Endodermal cell (in vitro differentiated cells): ENCODE results near the gene USP8. TPM values are rescaled to one million over a fixed set of nuclear protein-coding genes. Genes with fewer than 3 reads are reported as not detected.

ENCODE experiments used
- DNase-seq: peaks from one replicate; pipeline ENCODE4 v3.0.0-alpha.2; 2017
- H3K27ac ChIP-seq: 2 replicates; pipeline ENCODE4 v1.5.1; 2013; ENCODE audit warnings: mild to moderate bottlenecking, low read depth, low read length, moderate library complexity
- H3K27me3 ChIP-seq: 2 replicates; pipeline ENCODE4 v1.6.1; 2013; ENCODE audit warnings: mild to moderate bottlenecking, low read length, moderate library complexity; ENCODE audit not compliant: insufficient read depth, control insufficient read depth, poor library complexity, severe bottlenecking
- H3K36me3 ChIP-seq: 2 replicates; pipeline ENCODE4 v1.7.0; 2013; ENCODE audit warnings: mild to moderate bottlenecking, low read length, moderate library complexity; ENCODE audit not compliant: control insufficient read depth, insufficient read depth
- H3K4me1 ChIP-seq: one replicate; pipeline ENCODE4 v1.7.0; 2013; ENCODE audit warnings: low read length; ENCODE audit not compliant: control insufficient read depth, insufficient read depth
- H3K4me3 ChIP-seq: 2 replicates; pipeline ENCODE4 v1.5.1; 2013; ENCODE audit warnings: mild to moderate bottlenecking, low read length, moderate library complexity
- H3K9ac ChIP-seq: 2 replicates; pipeline ENCODE4 v1.6.1; 2013; ENCODE audit warnings: mild to moderate bottlenecking, low read length, moderate library complexity; ENCODE audit not compliant: poor library complexity, severe bottlenecking; ENCODE audit errors: extremely low read depth
- H3K9me3 ChIP-seq: 2 replicates; pipeline ENCODE4 v1.6.1; 2013; ENCODE audit warnings: mild to moderate bottlenecking, low read length, moderate library complexity; ENCODE audit not compliant: control insufficient read depth
- H3K27ac Mint-ChIP-seq: 2 replicates; pipeline ENCODE4 v1.8.0; 2020; ENCODE audit warnings: mixed read lengths
- H3K27me3 Mint-ChIP-seq: 2 replicates; pipeline ENCODE4 v1.8.0; 2021; ENCODE audit warnings: mild to moderate bottlenecking, mixed read lengths; ENCODE audit not compliant: insufficient read depth
- H3K36me3 Mint-ChIP-seq: 2 replicates; pipeline ENCODE4 v1.8.0; 2020; ENCODE audit warnings: low read depth, mixed read lengths
- H3K4me1 Mint-ChIP-seq: 2 replicates; pipeline ENCODE4 v1.8.0; 2020; ENCODE audit warnings: mixed read lengths
- H3K4me3 Mint-ChIP-seq: 2 replicates; pipeline ENCODE4 v1.8.0; 2020; ENCODE audit warnings: mild to moderate bottlenecking, moderate library complexity, mixed read lengths
- H3K9me3 Mint-ChIP-seq: 2 replicates; pipeline ENCODE4 v1.8.0; 2020; ENCODE audit warnings: mild to moderate bottlenecking, mixed read lengths
- WGBS, 2 experiments: methylation state at CpG; one replicate each; pipeline versions ENCODE4 v1.1.5 to v1.1.7; 2013; ENCODE audit warnings: missing lambda C conversion rate in 2 of 2, mixed read lengths in 1 of 2; ENCODE audit not compliant: insufficient coverage in 1 of 2, insufficient read length in 1 of 2; 5-methylcytosine and 5-hydroxymethylcytosine counted together
- total RNA-seq, 2 donors: library from RNA; stranded (reverse); fragmentation: NEBNext Ultra II Directional in 1 of 2; extraction: Animal tissue kit (Norgen Biotek cat#: 25700) in 1 of 2; gene quantifications; 2 replicates in 1 of 2; 3 replicates in 1 of 2; pipeline ENCODE4 v1.2.1, GENCODE V29; 2021
- TF ChIP-seq, protein P1 (sequence below): fragments of 200-600 bp; sonication (generic); conservative IDR thresholded peaks from 2 replicates; pipeline ENCODE4 v1.5.0; 2021; ENCODE audit warnings: antibody characterized with exemption, mild to moderate bottlenecking

The USP8 gene
- total RNA-seq, 2 donors from 2014 or later, result 71.1 to 74.3 TPM

DNA sequence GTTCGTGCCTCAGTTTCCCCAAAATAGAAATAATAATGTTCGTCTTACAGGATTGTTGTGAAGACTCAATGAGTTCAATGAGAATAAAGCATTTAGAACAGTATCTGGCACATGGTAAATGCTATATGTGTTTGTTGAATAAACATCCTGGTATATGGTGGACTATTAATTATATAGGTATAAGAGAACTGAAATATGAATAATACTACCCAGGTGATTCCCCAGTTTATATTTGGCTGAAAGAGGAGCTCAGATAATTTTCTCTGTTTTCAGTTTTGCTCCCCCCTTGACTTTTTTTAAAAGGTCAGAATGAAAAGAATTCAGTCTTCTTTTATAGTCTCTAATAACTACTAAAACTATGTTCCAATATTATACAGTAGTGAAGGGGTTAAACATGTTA, 46.9 kb downstream of the USP8 start:
- TF ChIP-seq, protein P1, sequence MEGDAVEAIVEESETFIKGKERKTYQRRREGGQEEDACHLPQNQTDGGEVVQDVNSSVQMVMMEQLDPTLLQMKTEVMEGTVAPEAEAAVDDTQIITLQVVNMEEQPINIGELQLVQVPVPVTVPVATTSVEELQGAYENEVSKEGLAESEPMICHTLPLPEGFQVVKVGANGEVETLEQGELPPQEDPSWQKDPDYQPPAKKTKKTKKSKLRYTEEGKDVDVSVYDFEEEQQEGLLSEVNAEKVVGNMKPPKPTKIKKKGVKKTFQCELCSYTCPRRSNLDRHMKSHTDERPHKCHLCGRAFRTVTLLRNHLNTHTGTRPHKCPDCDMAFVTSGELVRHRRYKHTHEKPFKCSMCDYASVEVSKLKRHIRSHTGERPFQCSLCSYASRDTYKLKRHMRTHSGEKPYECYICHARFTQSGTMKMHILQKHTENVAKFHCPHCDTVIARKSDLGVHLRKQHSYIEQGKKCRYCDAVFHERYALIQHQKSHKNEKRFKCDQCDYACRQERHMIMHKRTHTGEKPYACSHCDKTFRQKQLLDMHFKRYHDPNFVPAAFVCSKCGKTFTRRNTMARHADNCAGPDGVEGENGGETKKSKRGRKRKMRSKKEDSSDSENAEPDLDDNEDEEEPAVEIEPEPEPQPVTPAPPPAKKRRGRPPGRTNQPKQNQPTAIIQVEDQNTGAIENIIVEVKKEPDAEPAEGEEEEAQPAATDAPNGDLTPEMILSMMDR, result no peak
- Mint-ChIP-seq H3K9me3 (no peaks in the 10 kb centered on the region), H3K27ac (no peak overlapping the region), H3K4me1 (peaks cover 5% of the 10 kb centered on the region), H3K36me3 (peaks cover 51% of the 10 kb centered on the region), H3K27me3 (no peaks in the 10 kb centered on the region), H3K4me3 (no peak overlapping the region)
- Histone ChIP-seq H3K36me3 (peaks cover 68% of the 10 kb centered on the region), H3K4me3 (no peak overlapping the region), H3K9ac (no peak overlapping the region), H3K9me3 (no peaks in the 10 kb centered on the region), H3K4me1 (no peaks in the 10 kb centered on the region), H3K27me3 (no peaks in the 10 kb centered on the region), H3K27ac (no peak overlapping the region)
- WGBS, 2 experiments, result 92 to 95% methylated on average over 2 of the region's 2 CpGs
- no peak for DNase-seq

DNA sequence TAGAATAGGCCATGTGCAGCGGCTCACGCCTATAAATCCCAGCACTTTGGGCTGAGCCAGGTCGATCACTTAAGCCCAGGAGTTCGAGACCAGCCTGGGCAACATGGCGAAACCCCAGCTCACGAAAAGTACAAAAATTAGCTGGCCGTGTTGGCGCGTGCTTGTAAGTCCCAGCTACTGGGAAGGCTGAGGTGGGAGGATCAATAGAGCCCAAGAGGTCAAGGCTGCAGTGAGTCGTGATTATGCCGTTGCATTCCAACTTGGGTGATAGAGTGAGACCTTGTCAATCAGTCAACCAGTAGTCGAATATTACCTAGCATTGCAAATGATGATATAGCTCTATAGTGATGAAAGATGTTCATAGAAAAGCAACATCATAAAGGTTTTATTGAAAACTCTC, 51.9 kb downstream of the USP8 start:
- H3K27me3 Mint-ChIP-seq, result no peaks in the 10 kb centered on the region
- Histone ChIP-seq H3K4me1 (no peaks in the 10 kb centered on the region), H3K27me3 (no peaks in the 10 kb centered on the region), H3K4me3 (no peak overlapping the region), H3K27ac (no peak overlapping the region), H3K9ac (no peak overlapping the region), H3K36me3 (peaks cover 78% of the 10 kb centered on the region), H3K9me3 (no peaks in the 10 kb centered on the region)
- 92 to 95% methylated on average over 11 to 12 of the region's 12 CpGs for WGBS, 2 experiments
- no peaks in the 10 kb centered on the region for H3K9me3 Mint-ChIP-seq
- peaks cover 57% of the 10 kb centered on the region for H3K36me3 Mint-ChIP-seq
- no peak overlapping the region for H3K27ac Mint-ChIP-seq
- no peak for DNase-seq
- TF ChIP-seq, protein P1, result no peak
- no peaks in the 10 kb centered on the region for H3K4me1 Mint-ChIP-seq
- no peak overlapping the region for H3K4me3 Mint-ChIP-seq

DNA sequence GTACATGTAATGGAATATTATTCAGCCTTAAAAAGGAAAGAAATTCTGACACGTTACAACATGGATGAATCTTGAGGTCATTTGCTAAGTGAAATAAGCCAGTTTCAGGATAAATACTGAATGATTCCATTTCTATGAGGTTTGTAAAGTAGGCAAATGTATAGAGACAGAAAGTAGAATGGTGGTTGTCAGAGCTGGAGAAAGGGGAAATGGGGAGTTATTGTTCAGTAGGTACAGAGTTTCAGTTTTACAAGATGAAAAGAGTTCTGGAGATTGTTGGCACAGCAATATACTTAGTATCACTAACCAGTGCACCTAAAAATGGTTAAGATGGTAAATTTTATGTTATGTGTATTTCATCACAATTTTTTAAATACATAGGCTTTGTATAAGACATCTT, 60.6 kb downstream of the USP8 start:
- Histone ChIP-seq H3K36me3 (peaks cover 79% of the 10 kb centered on the region), H3K27ac (no peak overlapping the region), H3K4me1 (no peaks in the 10 kb centered on the region), H3K27me3 (no peaks in the 10 kb centered on the region), H3K9ac (no peak overlapping the region), H3K9me3 (peaks cover 10% of the 10 kb centered on the region), H3K4me3 (no peak overlapping the region)
- Mint-ChIP-seq H3K4me1 (no peaks in the 10 kb centered on the region), H3K9me3 (peaks cover 4% of the 10 kb centered on the region), H3K36me3 (peaks cover 64% of the 10 kb centered on the region), H3K4me3 (no peak overlapping the region), H3K27ac (no peak overlapping the region), H3K27me3 (no peaks in the 10 kb centered on the region)
- no peak for DNase-seq
- TF ChIP-seq, protein P1, result no peak
- WGBS, 2 experiments, result 98 to 100% methylated on average over 1 of the region's 1 CpG
